Rectal smooth muscle tissue (tissue), 1 donor: ENCODE results near the gene PUSL1.

Source experiments
- H3K27ac ChIP-seq: one replicate; pipeline ENCODE4 v1.7.0; 2013; ENCODE audit warnings: low read depth, low read length, inconsistent platforms
- H3K27me3 ChIP-seq: one replicate; pipeline ENCODE4 v1.7.0; 2013; ENCODE audit warnings: low read length; ENCODE audit not compliant: control insufficient read depth, insufficient read depth
- H3K36me3 ChIP-seq: one replicate; pipeline ENCODE4 v1.7.0; 2013; ENCODE audit warnings: low read length; ENCODE audit not compliant: control insufficient read depth, insufficient read depth
- H3K4me1 ChIP-seq: one replicate; pipeline ENCODE4 v1.7.0; 2013; ENCODE audit warnings: low read length; ENCODE audit not compliant: control insufficient read depth, insufficient read depth
- H3K4me3 ChIP-seq: one replicate; pipeline ENCODE4 v1.7.0; 2013; ENCODE audit warnings: low read length
- H3K9ac ChIP-seq: one replicate; pipeline ENCODE4 v1.7.0; 2013; ENCODE audit warnings: low read length

Gene PUSL1

GRCh38 chr1:1345860-1346500 is 37.6 kb downstream of the PUSL1 start:
- Histone ChIP-seq H3K9ac (no peak overlapping the region), H3K4me1 (peaks cover 19% of the 10 kb centered on the region), H3K4me3 (no peak overlapping the region), H3K27ac (no peak overlapping the region), H3K27me3 (no peaks in the 10 kb centered on the region), H3K36me3 (peaks cover 8% of the 10 kb centered on the region)

- no peak overlapping the region for H3K4me3 ChIP-seq
These were observed 38.1 kb downstream of the PUSL1 start for GRCh38 chr1:1346501-1346890.

GRCh38 chr1:1347026-1347595 is 38.7 kb downstream of the PUSL1 start:
- Histone ChIP-seq H3K9ac (no peak overlapping the region), H3K36me3 (no peaks in the 10 kb centered on the region), H3K4me1 (peaks cover 19% of the 10 kb centered on the region), H3K27ac (no peak overlapping the region), H3K27me3 (no peaks in the 10 kb centered on the region), H3K4me3 (peak overlapping the region; percentile 93)

More at GRCh38 chr1:1346501-1346890, 38.1 kb downstream of the PUSL1 start:
- no peak overlapping the region for H3K9ac ChIP-seq
- H3K27ac ChIP-seq, result no peak overlapping the region
- H3K27me3 ChIP-seq, result no peaks in the 10 kb centered on the region
- H3K36me3 ChIP-seq, result peaks cover 3% of the 10 kb centered on the region
- H3K4me1 ChIP-seq, result peaks cover 19% of the 10 kb centered on the region

GRCh38 chr1:1347663-1348419 is 39.4 kb downstream of the PUSL1 start:
- no peaks in the 10 kb centered on the region for H3K36me3 ChIP-seq
- peaks cover under 1% of the 10 kb centered on the region for H3K27me3 ChIP-seq
- peak overlapping the region; percentile 55 for H3K27ac ChIP-seq
- H3K4me3 ChIP-seq, result peak overlapping the region; percentile 93
- peaks cover 19% of the 10 kb centered on the region for H3K4me1 ChIP-seq
- peak overlapping the region; percentile 73 for H3K9ac ChIP-seq

GRCh38 chr1:1348420-1349255 is 40.2 kb downstream of the PUSL1 start:
- Histone ChIP-seq H3K4me1 (peaks cover 19% of the 10 kb centered on the region), H3K4me3 (peak overlapping the region; percentile 93), H3K27me3 (peaks cover 5% of the 10 kb centered on the region), H3K27ac (peak overlapping the region; percentile 55), H3K36me3 (no peaks in the 10 kb centered on the region), H3K9ac (peak overlapping the region; percentile 73)

- Histone ChIP-seq H3K4me3 (peak within 1 kb of the TSS; percentile 93), H3K27me3 (peaks cover 5% of the 10 kb centered on the region), H3K36me3 (no peaks in the 10 kb centered on the region), H3K27ac (peak within 1 kb of the TSS; percentile 87), H3K4me1 (peaks cover 19% of the 10 kb centered on the region), H3K9ac (peak within 1 kb of the TSS; percentile 73)
These were observed 41.0 kb downstream of the PUSL1 start, which contains the start of gene DVL1 for GRCh38 chr1:1349256-1350012. TSS of gene DVL1 (minus strand) at chr1:1349418. CDS start at chr1:1349065, 353 bp downstream.

GRCh38 chr1:1351511-1352427 is 43.4 kb downstream of the PUSL1 start:
- Histone ChIP-seq H3K4me3 (no peak overlapping the region), H3K27me3 (peaks cover 5% of the 10 kb centered on the region), H3K27ac (peak overlapping the region; percentile 10), H3K36me3 (no peaks in the 10 kb centered on the region), H3K9ac (no peak overlapping the region), H3K4me1 (peaks cover 14% of the 10 kb centered on the region)

- H3K9ac ChIP-seq, result no peak overlapping the region
- H3K27me3 ChIP-seq, result peaks cover 5% of the 10 kb centered on the region
- no peak overlapping the region for H3K27ac ChIP-seq
- peaks cover 7% of the 10 kb centered on the region for H3K4me1 ChIP-seq
- no peaks in the 10 kb centered on the region for H3K36me3 ChIP-seq
- no peak overlapping the region for H3K4me3 ChIP-seq
These were observed 44.5 kb downstream of the PUSL1 start for GRCh38 chr1:1352786-1353388.

- Histone ChIP-seq H3K27me3 (peaks cover 5% of the 10 kb centered on the region), H3K36me3 (no peaks in the 10 kb centered on the region), H3K4me3 (no peak overlapping the region), H3K9ac (no peak overlapping the region), H3K4me1 (peaks cover 3% of the 10 kb centered on the region), H3K27ac (no peak overlapping the region)
These were observed 45.2 kb downstream of the PUSL1 start for GRCh38 chr1:1353389-1354151.
